HepG2 (cell line): ENCODE data around the gene SLC39A3. TPM values are rescaled to one million over a fixed set of nuclear protein-coding genes. Genes with fewer than 3 reads are reported as not detected.
A peak's percentile ranks its signal among the peaks of the same experiment; 100 is the strongest.

Experiments
- ATAC-seq: fragments of 200-7000 bp; cut with Tn5 transposase; 3 replicates; pipeline ENCODE4 v1.9.1; 2020; ENCODE audit warnings: mild to moderate bottlenecking, moderate library complexity
- BruUV-seq: library from RNA; stranded (reverse); fragments of 400-500 nt; replicated peaks from 2 replicates; lab custom pipeline; 2021; lab: Mats Ljungman, UMichigan
- CTCF ChIA-PET: fragments of 300-600 bp; formaldehyde crosslinking; extraction: SDS; loops from one replicate; lab custom pipeline; 2021; ENCODE audit warnings: low total read pairs, inconsistent platforms, low intra/inter-chr PET ratio; lab: Yijun Ruan, JAX
- POLR2A ChIA-PET: fragments of 350-600 bp; sonication (Branson Sonifier 250); formaldehyde crosslinking; loops from one replicate; lab custom pipeline; 2020; ENCODE audit warnings: antibody characterized with exemption, inconsistent platforms; lab: Yijun Ruan, JAX
- DNase-seq: peaks from one replicate; pipeline ENCODE4 v3.0.0-alpha.2; 2015; ENCODE audit warnings: low spot score
- FAIRE-seq: peaks from 3 replicates; lab custom pipeline; 2011; peaks lifted over from hg19 to GRCh38; lab: Jason Lieb, UNC
- H2AFZ ChIP-seq: one replicate; pipeline ENCODE4 v1.6.1; 2011; ENCODE audit warnings: low read length, inconsistent platforms
- H3K27ac ChIP-seq: fragments of 300-600 bp; 3 replicates; pipeline ENCODE4 v1.8.0; 2011; ENCODE audit warnings: mixed run types, mild to moderate bottlenecking, mixed read lengths, low read length, inconsistent platforms; ENCODE audit not compliant: insufficient read depth; ENCODE audit errors: extremely low read length
- H3K27me3 ChIP-seq, 2 experiments: fragments of 200-600 bp in 1 of 2; 2 replicates in 1 of 2; 3 replicates in 1 of 2; pipeline versions ENCODE4 v1.6.0 to v1.8.0; 2011; ENCODE audit warnings: low read length in 2 of 2, mild to moderate bottlenecking in 2 of 2, moderate library complexity in 2 of 2, inconsistent platforms in 1 of 2; ENCODE audit not compliant: insufficient read depth in 2 of 2, control insufficient read depth in 1 of 2
- H3K36me3 ChIP-seq, 2 experiments: fragments of 200-600 bp in 1 of 2; replicated peaks in 1 of 2; 2 replicates in 1 of 2; 3 replicates in 1 of 2; pipeline versions ENCODE4 v1.5.1 to v1.8.0; 2011; ENCODE audit warnings: low read length in 2 of 2, inconsistent platforms in 1 of 2; ENCODE audit not compliant: insufficient read depth in 2 of 2, control insufficient read depth in 1 of 2
- H3K4me1 ChIP-seq: 2 replicates; pipeline ENCODE4 v1.5.1; 2012; ENCODE audit warnings: low read length, inconsistent platforms; ENCODE audit not compliant: insufficient read depth
- H3K4me2 ChIP-seq: 2 replicates; pipeline ENCODE4 v1.6.0; 2011; ENCODE audit warnings: low read depth, low read length, inconsistent platforms
- H3K4me3 ChIP-seq, 3 experiments: fragments of 200-600 bp in 1 of 3; sonication (generic), shearing (Covaris generic) in 1 of 3; replicated peaks in 1 of 3; 2 replicates each; pipeline ENCODE4 v1.5.1; 2011 to 2016; ENCODE audit warnings: low read length in 3 of 3, inconsistent platforms in 2 of 3, low read depth in 2 of 3, mild to moderate bottlenecking in 2 of 3, control low read depth in 1 of 3, mixed read lengths in 1 of 3; ENCODE audit not compliant: insufficient read depth in 1 of 3
- H3K79me2 ChIP-seq: one replicate; pipeline ENCODE4 v1.6.1; 2011; ENCODE audit warnings: low read length, inconsistent platforms; ENCODE audit not compliant: insufficient read depth
- H3K9ac ChIP-seq: 2 replicates; pipeline ENCODE4 v1.6.0; 2011; ENCODE audit warnings: mild to moderate bottlenecking, low read depth, low read length, inconsistent platforms; ENCODE audit not compliant: insufficient read depth
- H3K9me3 ChIP-seq: 2 replicates; pipeline ENCODE4 v1.5.1; 2012; ENCODE audit warnings: mild to moderate bottlenecking, low read length
- H4K20me1 ChIP-seq: 2 replicates; pipeline ENCODE4 v1.6.0; 2011; ENCODE audit warnings: inconsistent platforms, mild to moderate bottlenecking, low read length, moderate library complexity; ENCODE audit not compliant: insufficient read depth
- AGO2 ChIP-seq: fragments of 200-400 bp; formaldehyde crosslinking; optimal IDR thresholded peaks from 2 replicates; pipeline ENCODE3; 2017; ENCODE audit warnings: mild to moderate bottlenecking, low read depth, low read length, moderate library complexity
- ATF1 ChIP-seq: IDR thresholded peaks from 2 replicates; pipeline ENCODE4 v1.6.1; 2016; ENCODE audit warnings: mild to moderate bottlenecking, control low read depth
- DMAP1 ChIP-seq: IDR thresholded peaks from 2 replicates; pipeline ENCODE4 v1.6.1; 2016
- ELK4 ChIP-seq: sonication (generic); formaldehyde crosslinking; IDR thresholded peaks from 2 replicates; pipeline ENCODE4 v1.9.0; 2021; ENCODE audit warnings: missing genetic modification reagents, borderline replicate concordance
- HBP1 ChIP-seq: IDR thresholded peaks from 2 replicates; pipeline ENCODE4 v1.6.1; 2016; ENCODE audit warnings: low read depth, control low read depth
- MIER3 ChIP-seq: IDR thresholded peaks from 2 replicates; pipeline ENCODE4 v1.6.1; 2016; ENCODE audit warnings: missing compliant biosample characterization, borderline replicate concordance
- RFX5 ChIP-seq: IDR thresholded peaks from 2 replicates; pipeline ENCODE4 v1.6.1; 2011; ENCODE audit warnings: low read depth, low read length, improper control_type of control experiment
- RXRB ChIP-seq: IDR thresholded peaks from 2 replicates; pipeline ENCODE4 v1.6.1; 2016; ENCODE audit warnings: borderline replicate concordance, missing genetic modification reagents, missing compliant biosample characterization
- SNAPC2 ChIP-seq: sonication (generic); formaldehyde crosslinking; IDR thresholded peaks from 2 replicates; pipeline ENCODE4 v1.8.1; 2022; ENCODE audit warnings: mild to moderate bottlenecking, missing genetic modification reagents
- SOX13 ChIP-seq, 3 experiments: fragments of 450-650 bp in 1 of 3; sonication (generic) in 1 of 3; formaldehyde crosslinking in 1 of 3; IDR thresholded peaks in 2 of 3; conservative IDR thresholded peaks in 1 of 3; 2 replicates each; pipeline versions ENCODE4 v1.5.0 to v1.6.1; 2016 to 2020; ENCODE audit warnings: antibody characterized with exemption in 1 of 3, mild to moderate bottlenecking in 1 of 3, missing compliant biosample characterization in 1 of 3, missing genetic modification reagents in 1 of 3, moderate library complexity in 1 of 3
- TAF15 ChIP-seq: fragments of 200-400 bp; formaldehyde crosslinking; IDR thresholded peaks from one replicate; pipeline ENCODE4 v1.6.1; 2018; ENCODE audit warnings: mild to moderate bottlenecking, low read depth, low read length; ENCODE audit not compliant: poor library complexity, severe bottlenecking
- ZFP62 ChIP-seq: sonication (generic); formaldehyde crosslinking; IDR thresholded peaks from 2 replicates; pipeline ENCODE4 v1.4.0; 2020; ENCODE audit warnings: missing genetic modification reagents
- ZFP82 ChIP-seq: sonication (generic); formaldehyde crosslinking; IDR thresholded peaks from 2 replicates; pipeline ENCODE4 v1.5.1; 2020; ENCODE audit warnings: mild to moderate bottlenecking, missing genetic modification reagents, borderline replicate concordance
- ZNF205 ChIP-seq: IDR thresholded peaks from 2 replicates; pipeline ENCODE4 v1.6.1; 2018; ENCODE audit warnings: missing biosample characterization, missing genetic modification reagents
- ZNF703 ChIP-seq: sonication (generic); formaldehyde crosslinking; IDR thresholded peaks from 2 replicates; pipeline ENCODE4 v1.5.1; 2020; ENCODE audit warnings: missing genetic modification reagents, mild to moderate bottlenecking, moderate library complexity, borderline replicate concordance
- ZNF792 ChIP-seq: IDR thresholded peaks from 2 replicates; pipeline ENCODE4 v1.6.1; 2016
- WGBS: methylation state at CpG from one replicate; pipeline ENCODE4 v1.1.6; 2017; ENCODE audit warnings: low lambda C conversion rate; 5-methylcytosine and 5-hydroxymethylcytosine counted together
- in situ Hi-C: cut with HindIII; loops from 2 replicates; pipeline ENCODE4 v1.10.0; 2017; ENCODE audit warnings: low pct_unique_long_range_greater_than_20kb; ENCODE audit not compliant: extremely low pct_ligation_motif_present
- intact Hi-C: fragments of 100-400 bp; cut with micrococcal nuclease; formaldehyde crosslinking; loops from one replicate; pipeline ENCODE4 v1.10.0; 2022; ENCODE audit not compliant: unreplicated experiment
- polyA plus RNA-seq, 8 experiments: library from polyadenylated mRNA; depleted of rRNA in 3 of 8; stranded (reverse) in 7 of 8; unstranded in 1 of 8; fragments of >200 nt; fragmentation: Illumina TruSeq in 4 of 8; extraction: Trizol in 4 of 8; gene quantifications; 2 replicates each; pipeline versions ENCODE4 v1.2.1 to v1.2.3, GENCODE V29; 2011 to 2016; ENCODE audit warnings: low read depth in 4 of 8, missing spikeins in 1 of 8, mixed read lengths in 1 of 8; ENCODE audit not compliant: insufficient read depth in 1 of 8
- total RNA-seq, 5 experiments: library from RNA; depleted of rRNA; stranded (reverse); fragments of >200 nt; fragmentation: Illumina TruSeq; extraction: Trizol; gene quantifications; 2 replicates each; pipeline ENCODE4 v1.2.3, GENCODE V29; 2016; ENCODE audit warnings: low read depth in 1 of 5

SLC39A3 gene
- total and polyA plus RNA-seq, 2 of the 13 experiments (the other 11 are each of a cell fraction or from before 2014, with no cell fraction given): 33.6 to 41.6 TPM

GRCh38 chr19:2754659-2755447 is 15.0 kb upstream of the SLC39A3 start:
- no peaks in the 10 kb centered on the region for H3K27me3 ChIP-seq
- no peak overlapping the region for H3K9ac ChIP-seq
- FAIRE-seq: no peak
- H3K4me1 ChIP-seq: no peaks in the 10 kb centered on the region
- no peak overlapping the region for H3K4me2 ChIP-seq
- CTCF ChIA-PET: no interaction called here
- no peak overlapping the region for H3K27ac ChIP-seq
- peak; percentile 87 for TF ChIP-seq AGO2
- no peak for TF ChIP-seq TAF15
- DNase-seq: no peak
- H3K9me3 ChIP-seq: no peaks in the 10 kb centered on the region
- POLR2A ChIA-PET: no interaction called here
- TSS peak; percentile 39 for BruUV-seq
- in situ Hi-C loops (loop anchor here (5.0 kb wide), 1 partner anchor 108 kb away; no protein-coding TSS in a partner anchor), intact Hi-C loops (no loop called here)
- no peaks in the 10 kb centered on the region for H4K20me1 ChIP-seq
- peaks cover 19 to 31% of the 10 kb centered on the region in 2 experiments; a peak in 4 of 5 replicates for H3K36me3 ChIP-seq
- H3K4me3 ChIP-seq: no peak overlapping the region
- no peaks in the 10 kb centered on the region for H3K79me2 ChIP-seq
- no peak for ATAC-seq
- WGBS: 92% methylated on average over 39 of the region's 43 CpGs
- no peak overlapping the region for H2AFZ ChIP-seq

- in situ Hi-C loops: loop anchor here (5.0 kb wide), 1 partner anchor 104 kb away; no protein-coding TSS in a partner anchor
- TF ChIP-seq ZNF792 (no peak), ZNF205 (CRISPR knock-in tag) (no peak), SNAPC2 (no peak), DMAP1 (no peak), RXRB (CRISPR knock-in tag) (no peak), HBP1 (no peak), ELK4 (CRISPR knock-in tag) (no peak), SOX13 (IDR thresholded peaks at IDR 0.05) (no peak), SOX13 (CRISPR knock-in tag; conservative IDR thresholded peaks at IDR 0.05 in 1 of 2, IDR thresholded peaks at IDR 0.05 in 1 of 2) (no peak), ZFP82 (CRISPR knock-in tag) (no peak), ATF1 (no peak), MIER3 (no peak), RFX5 (no peak), ZFP62 (no peak), ZNF703 (CRISPR knock-in tag) (no peak)
Observed at GRCh38 chr19:2751438-2751830, 11.6 kb upstream of the SLC39A3 start.

More at GRCh38 chr19:2751438-2751830, 11.6 kb upstream of the SLC39A3 start:
- H3K27ac ChIP-seq: no peak overlapping the region
- no peak overlapping the region for H3K9ac ChIP-seq
- ChIA-PET CTCF (interaction anchor here (3.3 kb wide), 1 partner anchor 103 kb away, joined by 49 read pairs; no protein-coding TSS in a partner anchor), POLR2A (no interaction called here)
- intact Hi-C loops: no loop called here
- H3K4me2 ChIP-seq: no peak overlapping the region
- no peaks in the 10 kb centered on the region for H3K9me3 ChIP-seq
- DNase-seq (no peak), ATAC-seq (no peak), FAIRE-seq (no peak)
- no peaks in the 10 kb centered on the region for H3K27me3 ChIP-seq
- no TSS peak for BruUV-seq
- H2AFZ ChIP-seq: no peak overlapping the region
- H3K36me3 ChIP-seq: peaks cover 8 to 10% of the 10 kb centered on the region in 2 experiments; a peak in 3 of 5 replicates
- WGBS: 85% methylated on average over 18 of the region's 21 CpGs
- H4K20me1 ChIP-seq: no peaks in the 10 kb centered on the region
- H3K4me3 ChIP-seq: no peak overlapping the region
- H3K79me2 ChIP-seq: no peaks in the 10 kb centered on the region
- no peaks in the 10 kb centered on the region for H3K4me1 ChIP-seq
